A549 (cell line): ENCODE data around the gene MFAP1.

Source experiments
- CTCF ChIP-seq: fragments of >200 bp; sonication (Bioruptor Twin); formaldehyde crosslinking; IDR thresholded peaks from 3 replicates; pipeline ENCODE4 v1.5.1; 2016
- EP300 ChIP-seq, 2 experiments: fragments of >200 bp; sonication (Bioruptor Twin); formaldehyde crosslinking; IDR thresholded peaks; 2 replicates in 1 of 2; 3 replicates in 1 of 2; pipeline ENCODE4 v1.6.1; 2016 to 2017
- JUN ChIP-seq, 2 experiments: fragments of >200 bp; sonication (Bioruptor Twin); formaldehyde crosslinking; IDR thresholded peaks; 2 replicates in 1 of 2; 3 replicates in 1 of 2; pipeline ENCODE4 v1.6.1; 2016 to 2017
- MAZ ChIP-seq: fragments of 150-350 bp; IDR thresholded peaks from 2 replicates; pipeline ENCODE4 v1.6.1; 2014; ENCODE audit warnings: antibody characterized with exemption, low read depth, low read length, borderline replicate concordance
- NFE2L2 ChIP-seq: fragments of 150-350 bp; conservative IDR thresholded peaks from 2 replicates; pipeline ENCODE4 v1.6.1; 2014; ENCODE audit warnings: low read length
- TF ChIP-seq, protein P1 (sequence below): fragments of 200-600 bp; sonication (generic); IDR thresholded peaks from 2 replicates; pipeline ENCODE4 v1.6.1; 2016; ENCODE audit warnings: antibody characterized with exemption, mild to moderate bottlenecking, moderate library complexity

DNA sequence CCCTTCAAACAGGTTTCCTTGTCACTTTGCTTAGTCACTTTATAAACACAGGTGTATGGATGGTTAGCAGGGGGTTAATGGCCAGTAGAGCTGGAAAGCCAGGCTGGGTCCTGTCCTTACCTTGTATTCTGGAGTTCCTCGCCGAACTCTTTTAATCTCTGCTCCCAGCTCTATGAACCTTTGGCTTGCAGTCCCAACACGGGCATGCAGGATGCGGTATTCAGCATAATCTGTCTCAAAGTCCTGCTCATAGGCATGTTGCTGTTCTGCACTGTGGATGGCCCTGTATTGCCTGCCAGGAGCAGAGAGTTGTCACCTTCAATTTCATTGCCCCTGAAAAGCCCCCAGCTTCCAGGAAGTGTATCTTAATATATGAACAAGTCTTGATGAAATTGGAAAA, 50.4 kb downstream of the MFAP1 start:
- TF ChIP-seq EP300 (IDR thresholded peaks at IDR 0.05) (no peak), CTCF (no peak), JUN (IDR thresholded peaks at IDR 0.05) (no peak), NFE2L2 (no peak), MAZ (no peak)
- TF ChIP-seq, protein P1, sequence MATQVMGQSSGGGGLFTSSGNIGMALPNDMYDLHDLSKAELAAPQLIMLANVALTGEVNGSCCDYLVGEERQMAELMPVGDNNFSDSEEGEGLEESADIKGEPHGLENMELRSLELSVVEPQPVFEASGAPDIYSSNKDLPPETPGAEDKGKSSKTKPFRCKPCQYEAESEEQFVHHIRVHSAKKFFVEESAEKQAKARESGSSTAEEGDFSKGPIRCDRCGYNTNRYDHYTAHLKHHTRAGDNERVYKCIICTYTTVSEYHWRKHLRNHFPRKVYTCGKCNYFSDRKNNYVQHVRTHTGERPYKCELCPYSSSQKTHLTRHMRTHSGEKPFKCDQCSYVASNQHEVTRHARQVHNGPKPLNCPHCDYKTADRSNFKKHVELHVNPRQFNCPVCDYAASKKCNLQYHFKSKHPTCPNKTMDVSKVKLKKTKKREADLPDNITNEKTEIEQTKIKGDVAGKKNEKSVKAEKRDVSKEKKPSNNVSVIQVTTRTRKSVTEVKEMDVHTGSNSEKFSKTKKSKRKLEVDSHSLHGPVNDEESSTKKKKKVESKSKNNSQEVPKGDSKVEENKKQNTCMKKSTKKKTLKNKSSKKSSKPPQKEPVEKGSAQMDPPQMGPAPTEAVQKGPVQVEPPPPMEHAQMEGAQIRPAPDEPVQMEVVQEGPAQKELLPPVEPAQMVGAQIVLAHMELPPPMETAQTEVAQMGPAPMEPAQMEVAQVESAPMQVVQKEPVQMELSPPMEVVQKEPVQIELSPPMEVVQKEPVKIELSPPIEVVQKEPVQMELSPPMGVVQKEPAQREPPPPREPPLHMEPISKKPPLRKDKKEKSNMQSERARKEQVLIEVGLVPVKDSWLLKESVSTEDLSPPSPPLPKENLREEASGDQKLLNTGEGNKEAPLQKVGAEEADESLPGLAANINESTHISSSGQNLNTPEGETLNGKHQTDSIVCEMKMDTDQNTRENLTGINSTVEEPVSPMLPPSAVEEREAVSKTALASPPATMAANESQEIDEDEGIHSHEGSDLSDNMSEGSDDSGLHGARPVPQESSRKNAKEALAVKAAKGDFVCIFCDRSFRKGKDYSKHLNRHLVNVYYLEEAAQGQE = no peak
